ENCODE data around the gene CACNA1B.

The CACNA1B gene

DNA sequence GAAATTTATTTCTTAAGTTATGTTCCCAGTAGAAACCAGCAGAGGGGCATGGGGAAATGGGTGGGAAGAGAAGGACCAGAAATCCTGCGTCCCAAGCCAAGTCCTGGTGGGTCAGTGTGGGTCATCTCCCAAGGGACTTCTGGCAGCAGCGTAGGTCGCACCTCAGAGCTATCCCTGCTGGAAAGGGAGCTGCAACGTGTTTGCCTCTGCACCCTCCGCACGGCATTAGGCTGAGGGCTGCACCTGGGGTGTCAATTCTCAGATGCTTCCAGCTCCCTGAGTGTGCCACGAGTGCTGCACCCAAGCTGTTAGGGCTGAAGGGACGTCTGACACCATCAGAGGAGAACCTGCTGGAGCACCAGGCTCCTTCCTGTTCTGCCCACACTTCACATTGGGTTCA, 182.8 kb downstream of the CACNA1B start:
- no peak overlapping the region for H3K4me3 ChIP-seq (ENCODE audit: low read depth, low read length)
- no peak for TF ChIP-seq CTCF (conservative IDR thresholded peaks at IDR 0.05; ENCODE audit: low read depth, low read length)
- no peak for DNase-seq (ENCODE audit: low read depth)

DNA sequence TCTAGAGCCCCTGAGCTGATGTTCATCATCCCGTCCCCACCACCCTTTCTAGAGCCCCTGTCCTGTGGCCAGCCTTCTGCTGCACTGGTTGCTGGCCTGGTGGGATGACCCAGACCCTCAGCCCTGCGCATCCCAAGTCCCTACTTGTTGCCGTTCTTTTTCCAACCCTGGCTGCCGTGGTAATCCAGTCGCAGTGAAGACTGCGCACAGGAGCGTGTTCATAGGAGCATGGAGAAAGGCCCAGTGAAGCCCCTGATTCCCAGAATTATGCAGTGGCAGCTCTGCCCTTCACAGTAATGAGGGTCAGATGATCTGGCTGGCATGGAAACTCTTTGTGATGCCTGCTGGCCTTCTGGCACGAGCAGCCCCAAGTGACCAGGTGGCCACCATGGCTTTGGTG, 183.3 kb downstream of the CACNA1B start:
- H3K4me3 ChIP-seq (ENCODE audit: low read depth, low read length) = no peak overlapping the region
- DNase-seq (ENCODE audit: low read depth) = no peak
- no peak for TF ChIP-seq CTCF (conservative IDR thresholded peaks at IDR 0.05; ENCODE audit: low read depth, low read length)

DNA sequence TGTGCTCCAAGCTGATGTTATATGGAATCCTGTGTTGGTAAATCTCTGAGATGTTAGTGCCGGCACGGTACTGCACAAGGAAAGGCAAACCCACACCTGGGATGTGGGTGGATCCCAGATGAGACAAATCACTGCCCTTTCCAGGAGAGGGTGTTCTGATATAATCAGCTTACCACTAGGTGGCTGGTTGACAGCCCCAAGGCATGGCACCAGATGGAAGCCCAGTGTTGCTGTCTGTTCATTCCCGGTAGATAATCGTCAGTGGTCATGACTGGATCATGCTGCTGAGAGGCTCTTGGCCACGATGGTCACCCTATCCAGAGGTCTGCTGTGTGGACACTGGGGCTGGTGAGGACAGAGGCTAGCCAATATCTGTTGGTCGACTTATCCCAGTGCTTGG, 184.0 kb downstream of the CACNA1B start:
- H3K4me3 ChIP-seq (ENCODE audit: low read depth, low read length) = no peak overlapping the region
- TF ChIP-seq CTCF (conservative IDR thresholded peaks at IDR 0.05; ENCODE audit: low read depth, low read length) = no peak
- no peak for DNase-seq (ENCODE audit: low read depth)

DNA sequence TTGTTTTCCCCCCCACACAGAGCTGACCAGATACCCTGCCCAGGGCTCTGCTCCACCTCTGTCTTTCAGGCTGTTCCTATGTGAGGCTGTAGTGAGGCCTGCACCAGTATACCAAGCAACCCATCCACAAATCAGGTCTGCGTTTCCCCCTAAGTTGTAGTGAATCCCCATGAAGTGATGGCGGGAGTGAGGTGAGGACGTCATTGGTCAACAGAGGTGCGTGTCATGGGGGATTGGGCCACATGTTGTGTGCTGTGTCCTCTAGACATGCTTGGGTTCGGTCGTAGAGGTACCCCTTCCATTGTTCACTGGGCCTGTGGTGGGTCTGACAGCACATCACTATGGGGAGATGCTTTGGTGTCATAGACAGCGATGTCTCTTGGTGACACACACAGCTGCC, 184.6 kb downstream of the CACNA1B start:
- no peak for TF ChIP-seq CTCF (conservative IDR thresholded peaks at IDR 0.05; ENCODE audit: low read depth, low read length)
- DNase-seq (ENCODE audit: low read depth) = no peak
- no peak overlapping the region for H3K4me3 ChIP-seq (ENCODE audit: low read depth, low read length)

DNA sequence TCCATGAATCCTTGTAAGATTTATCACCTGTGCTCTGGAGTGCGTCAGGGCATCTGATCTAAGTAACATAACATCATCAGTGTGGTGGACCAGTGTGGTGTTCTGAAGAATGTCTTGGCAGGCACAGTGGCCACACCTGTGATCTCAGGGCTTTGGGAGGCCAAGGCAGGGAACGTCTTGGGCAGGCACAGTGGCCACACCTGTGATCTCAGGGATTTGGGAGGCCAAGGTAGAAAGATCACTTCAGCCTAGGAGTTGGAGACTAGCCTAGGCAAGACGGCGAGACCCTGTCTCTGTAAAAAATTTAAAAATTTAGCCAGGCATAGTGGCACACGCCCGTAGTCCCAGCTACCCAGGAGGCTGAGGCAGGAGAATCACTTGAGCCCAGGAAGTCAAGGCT, 185.5 kb downstream of the CACNA1B start:
- no peak for DNase-seq (ENCODE audit: low read depth)
- H3K4me3 ChIP-seq (ENCODE audit: low read depth, low read length) = no peak overlapping the region
- TF ChIP-seq CTCF (conservative IDR thresholded peaks at IDR 0.05; ENCODE audit: low read depth, low read length) = no peak

DNA sequence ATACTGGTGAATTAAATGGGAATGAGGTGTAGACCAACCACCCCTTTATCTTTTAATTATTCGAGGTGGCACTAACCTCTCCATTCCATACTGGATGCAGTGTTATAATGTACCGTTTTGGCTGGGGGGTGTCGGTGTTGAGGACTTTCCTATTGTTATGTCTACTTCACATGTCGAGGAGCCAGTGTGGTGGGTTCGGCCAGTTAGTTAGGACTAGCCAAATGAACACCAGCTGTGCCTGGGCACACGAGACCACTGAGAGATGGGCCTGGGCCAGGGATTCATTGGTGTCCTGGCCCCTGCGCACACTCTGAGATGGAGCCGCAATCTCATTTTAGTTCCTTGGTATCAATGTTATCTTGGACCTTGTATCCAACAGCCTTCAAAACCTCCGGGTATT, 186.2 kb downstream of the CACNA1B start:
- H3K4me3 ChIP-seq (ENCODE audit: low read depth, low read length) = no peak overlapping the region
- no peak for TF ChIP-seq CTCF (conservative IDR thresholded peaks at IDR 0.05; ENCODE audit: low read depth, low read length)
- no peak for DNase-seq (ENCODE audit: low read depth)

- DNase-seq (ENCODE audit: low read depth) = no peak
- H3K4me3 ChIP-seq (ENCODE audit: low read depth, low read length) = no peak overlapping the region
- TF ChIP-seq CTCF (conservative IDR thresholded peaks at IDR 0.05; ENCODE audit: low read depth, low read length) = no peak
Observed at GRCh38 chr9:138064547-138064946, 187.0 kb downstream of the CACNA1B start.
